Germinal center (tissue), 1 donor: ENCODE data around the gene ATP8B3.

Experiments
- DNase-seq: peaks from one replicate; pipeline ENCODE4 v3.0.0; 2012; ENCODE audit warnings: mixed read lengths, low spot score

Gene ATP8B3

DNA sequence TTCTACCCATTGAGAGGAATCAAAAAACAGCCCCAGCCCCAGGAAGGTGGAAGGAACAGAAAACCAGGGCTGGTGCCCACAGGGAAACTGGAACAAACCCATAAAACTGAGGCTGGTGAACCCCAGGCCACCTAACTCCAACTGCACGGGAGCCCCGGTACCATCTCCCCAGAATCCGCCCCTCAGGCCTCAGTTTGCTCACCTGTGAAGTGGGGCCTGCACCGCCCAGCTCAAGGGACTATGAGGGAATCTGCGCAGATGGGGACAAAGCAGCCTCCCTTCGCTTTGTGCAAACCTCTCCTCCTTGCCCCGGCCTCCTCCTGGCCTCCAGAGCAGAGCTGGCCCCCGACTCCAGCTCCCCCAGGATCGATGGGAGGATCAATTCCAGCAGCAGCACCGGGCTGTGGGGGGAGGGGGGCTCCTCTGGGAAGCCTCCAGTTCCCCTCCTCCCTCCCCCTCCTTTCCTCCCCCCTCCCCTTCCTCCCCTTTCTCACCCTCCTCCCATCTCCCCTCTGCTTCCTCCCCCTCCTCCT lies 67.9 kb downstream of the ATP8B3 start:
- no peak for DNase-seq

DNA sequence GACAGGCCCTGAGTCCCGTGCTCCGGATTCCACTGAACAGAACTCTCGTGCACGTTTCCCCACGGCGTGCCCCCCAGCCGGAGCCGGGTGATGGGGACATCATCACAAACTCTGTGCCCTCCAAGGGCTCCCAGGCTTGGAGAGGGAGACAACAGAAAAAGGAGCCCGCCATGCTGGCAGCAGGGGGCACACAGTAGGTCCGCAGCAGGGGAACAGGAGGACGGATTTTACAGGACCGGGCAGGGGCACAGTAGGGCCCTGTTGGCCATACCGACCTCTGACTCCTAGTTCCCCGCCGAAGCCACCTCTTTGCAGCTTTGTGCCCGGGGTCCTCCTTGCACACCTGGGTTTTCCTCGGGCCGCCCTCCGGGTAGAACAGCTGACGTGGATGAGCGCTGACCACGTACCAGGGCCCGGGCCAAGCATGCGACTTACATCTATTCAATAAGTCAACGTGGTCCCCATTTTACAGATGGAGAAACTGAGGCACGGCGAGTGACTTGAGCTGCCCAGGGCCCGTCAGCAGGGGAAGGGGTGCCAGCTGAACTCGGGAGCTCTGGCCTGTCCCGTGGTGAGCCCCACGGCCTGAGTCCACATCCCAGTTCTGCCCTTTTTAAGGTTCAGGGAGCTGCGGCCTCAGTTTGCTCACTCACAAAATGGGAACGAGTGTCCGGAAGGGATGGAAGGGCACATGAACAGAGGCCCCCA lies 68.9 kb downstream of the ATP8B3 start:
- DNase-seq: no peak

DNA sequence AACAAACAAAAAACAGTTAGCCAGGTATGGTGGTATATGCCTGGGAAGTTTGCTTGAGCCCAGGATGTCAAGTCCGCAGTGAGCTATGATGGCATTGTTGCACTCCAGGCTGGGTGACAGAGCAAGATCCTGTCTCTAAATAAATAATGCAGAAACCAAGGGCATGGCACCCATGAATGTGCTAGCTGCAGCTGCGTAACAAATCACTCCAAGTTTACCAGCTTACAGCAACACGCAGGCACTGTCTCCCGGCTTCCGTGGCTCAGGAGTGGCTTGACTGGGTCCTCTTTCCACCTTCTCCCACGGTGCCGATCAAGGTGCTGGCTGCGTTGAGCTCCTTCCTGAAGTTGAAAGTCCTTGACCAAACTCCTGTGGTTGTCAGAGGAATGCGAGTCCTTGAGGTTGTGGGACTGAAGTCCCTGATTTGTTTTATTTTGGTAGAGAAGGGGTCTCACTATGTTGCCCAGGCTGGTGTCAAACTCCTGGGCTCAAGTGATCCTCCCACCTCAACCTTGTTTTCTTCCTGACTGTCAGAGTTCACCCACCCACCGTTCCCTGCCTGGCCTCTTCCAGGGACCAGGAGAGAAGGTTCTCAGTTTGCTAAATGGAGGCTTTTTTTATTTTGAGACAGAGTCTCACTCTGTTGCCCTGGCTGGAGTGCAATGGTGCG lies 72.0 kb downstream of the ATP8B3 start:
- DNase-seq: no peak

DNA sequence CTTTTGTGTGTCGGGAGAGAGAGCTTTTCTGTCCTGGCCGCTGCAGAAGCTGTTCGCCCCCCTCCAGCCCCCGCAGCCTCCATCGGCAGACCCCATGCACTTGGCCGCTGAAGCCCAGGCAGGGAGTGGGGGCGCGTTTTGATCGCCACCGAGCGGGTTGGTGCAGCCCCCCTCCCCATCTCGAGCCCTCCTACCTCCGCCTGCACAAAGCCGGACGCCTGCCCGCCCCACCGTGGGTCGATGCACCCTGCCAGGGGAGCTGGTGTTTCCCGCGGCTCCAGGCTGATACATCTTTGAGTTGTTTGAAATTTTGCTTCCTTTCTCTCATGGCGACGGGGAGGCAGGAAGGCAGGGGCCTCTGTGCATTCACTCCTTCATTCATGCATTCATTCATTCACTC lies 75.1 kb downstream of the ATP8B3 start:
- DNase-seq: no peak

DNA sequence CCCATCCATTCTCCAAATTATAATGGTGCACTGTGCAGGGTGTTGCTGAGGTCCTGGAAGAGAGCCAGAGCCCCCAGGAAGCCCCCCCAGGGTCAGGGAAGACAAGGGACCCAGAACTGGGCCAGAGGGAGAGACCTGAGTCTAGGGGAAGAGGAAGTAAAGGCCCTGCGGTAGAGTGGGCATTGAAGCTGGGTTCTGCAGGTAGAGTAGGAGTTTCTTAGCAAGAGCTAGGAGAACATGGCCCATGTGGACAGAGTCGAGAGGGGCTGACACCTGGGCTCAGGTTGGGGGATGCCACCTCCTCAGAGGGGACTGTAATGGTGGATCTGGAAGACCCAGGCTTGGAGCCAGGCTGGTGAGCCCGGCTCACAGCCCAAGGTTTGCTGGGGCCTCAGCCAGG lies 75.8 kb downstream of the ATP8B3 start:
- no peak for DNase-seq

DNA sequence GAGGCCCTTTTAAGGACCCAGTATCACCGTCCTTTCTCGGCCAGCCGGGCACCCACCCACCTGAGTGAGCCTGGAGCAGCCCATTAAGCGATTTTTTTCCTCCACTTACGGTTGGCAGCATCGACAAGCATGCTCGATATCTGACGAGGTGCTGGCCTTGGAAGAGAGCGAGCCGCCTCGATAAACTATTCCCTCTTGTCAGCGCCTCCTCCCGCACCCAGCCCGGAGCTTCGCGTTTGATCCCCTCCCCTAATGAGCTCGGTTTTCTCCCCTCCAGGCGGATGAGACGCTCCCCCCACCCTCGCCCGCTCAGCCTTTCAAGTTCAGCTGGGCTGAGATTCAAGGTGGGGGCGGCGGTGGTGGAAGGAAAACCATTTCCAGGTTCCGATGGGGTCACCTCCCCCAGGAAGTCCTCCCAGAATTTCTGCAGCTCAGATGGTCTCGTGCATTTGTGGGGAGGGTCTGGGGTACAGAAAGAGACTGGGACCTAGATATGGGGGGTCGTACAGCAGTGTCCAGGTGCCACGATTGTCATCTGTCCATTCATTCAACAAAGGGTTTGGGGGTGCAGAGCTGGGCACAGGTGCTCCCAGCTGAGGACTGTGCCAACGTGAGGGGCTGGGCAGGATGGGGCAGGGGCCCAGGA lies 77.6 kb downstream of the ATP8B3 start:
- DNase-seq: no peak
